Heart right ventricle (tissue), 16 donors: Measurements from ENCODE around the gene ROR2. TPM values are rescaled to one million over a fixed set of nuclear protein-coding genes. Genes with fewer than 3 reads are reported as not detected.
"Not testable (repeated sequence)": the region's sequence is repeated elsewhere in the genome, so short reads cannot be mapped to it uniquely, and the experiment has no call there.

Experiments
- ATAC-seq, 8 donors: fragments of 200-7000 bp; cut with Tn5 transposase; one replicate each; pipeline ENCODE4 v1.9.1; 2020; ENCODE audit warnings: mild to moderate bottlenecking in 8 of 8, moderate library complexity in 8 of 8, moderate number of reproducible peaks in 1 of 8
- DNase-seq, 2 donors: peaks; one replicate each; pipeline ENCODE4 v3.0.0-alpha.2; 2020
- H3K27ac ChIP-seq, 10 donors: fragments of 200-600 bp; sonication (generic) in 2 of 10; one replicate each; pipeline versions ENCODE4 v1.5.0 to v1.8.0; 2020 to 2022; ENCODE audit warnings: mild to moderate bottlenecking in 3 of 10
- H3K27me3 ChIP-seq, 7 donors: fragments of 200-600 bp; one replicate each; pipeline ENCODE4 v1.8.0; 2021 to 2022; ENCODE audit warnings: mild to moderate bottlenecking in 2 of 7
- H3K36me3 ChIP-seq, 9 donors: fragments of 200-600 bp; sonication (generic) in 1 of 9; one replicate each; pipeline versions ENCODE4 v1.5.0 to v1.8.0; 2020 to 2022; ENCODE audit warnings: mild to moderate bottlenecking in 2 of 9
- H3K4me1 ChIP-seq, 9 donors: fragments of 200-600 bp; sonication (generic) in 1 of 9; one replicate each; pipeline versions ENCODE4 v1.5.0 to v1.8.0; 2020 to 2022; ENCODE audit warnings: mild to moderate bottlenecking in 4 of 9
- H3K4me3 ChIP-seq, 10 donors: fragments of 200-600 bp; sonication (generic) in 2 of 10; one replicate each; pipeline versions ENCODE4 v1.5.0 to v1.8.0; 2020 to 2022; ENCODE audit warnings: mild to moderate bottlenecking in 7 of 10, moderate library complexity in 2 of 10
- H3K9me3 ChIP-seq, 11 donors: fragments of 200-600 bp in 10 of 11; sonication (generic) in 2 of 11; one replicate each; pipeline versions ENCODE4 v1.5.0 to v1.8.0; 2013 to 2022; ENCODE audit warnings: mild to moderate bottlenecking in 2 of 11, control low read depth in 1 of 11, moderate library complexity in 1 of 11
- CTCF ChIP-seq, 9 donors: fragments of 200-600 bp; sonication (generic) in 2 of 9; IDR thresholded peaks; one replicate each; pipeline versions ENCODE4 v1.5.0 to v1.8.0; 2021 to 2022; ENCODE audit warnings: antibody characterized with exemption in 9 of 9, mild to moderate bottlenecking in 5 of 9, moderate library complexity in 1 of 9
- WGBS, 2 donors: extraction: QIAGEN DNeasy Blood & Tissue Kit; methylation state at CpG; one replicate each; pipeline ENCODE4 v1.1.7; 2013; ENCODE audit warnings: inconsistent platforms in 1 of 2; 5-methylcytosine and 5-hydroxymethylcytosine counted together
- intact Hi-C, 10 donors: fragments of 100-400 bp; cut with DNase I; formaldehyde crosslinking; loops; one replicate each; pipeline versions ENCODE4 v1.11.1 to v1.14.2; 2022
- polyA plus RNA-seq, 2 donors: library from polyadenylated mRNA; stranded (reverse); fragments of 200-250 nt; gene quantifications; one replicate each; pipeline ENCODE4 v1.2.3, GENCODE V29; 2013
- total RNA-seq, 10 donors: library from RNA; stranded (reverse); fragmentation: NEBNext Ultra II Directional in 3 of 10; extraction: Animal tissue kit (Norgen Biotek cat#: 25700) in 3 of 10; gene quantifications; one replicate each; pipeline versions ENCODE4 v1.2.1 to v1.2.4, GENCODE V29; 2021 to 2023
- donor health status: Arrhythmogenic right ventricular cardiomyopathy.
- donor health status: ischemic (EF 13 %, LVEDD 7.1; RV severe dilation, severe dysfunction).
- donor health status: healthy with polysubstance abuse.
- donor health status: DM: no; HTN: yes; CAD: no.
- donor health status: DM: no; HTN: no; CAD: no.
- donor health status: ischemic (EF 25% LVEDD 6.9; RV normal size, moderate dysfunction).
- donor health status: ischemic (EF 25% LVEDD 5.7; RV mildly dilated, moderate dysfunction).
- donor health status: healthy.
- donor health status: DM: yes; HTN: yes; CAD: no.
- donor health status: Ischemic cardiomyopathy.
- donor health status: ischemic (EF 35%, LVEDD 5.7; RV mildly dilated, moderate dysfunction).
- donor health status: nonischemic (EF 11% LVEDD 7.7; RV severe dilation, severe dysfunction).
- donor health status: DM: yes; HTN: yes; CAD: no.
- donor health status: PGD.
- donor health status: ischemic (EF 29% LVEDD 5.4; RV normal size, mild dysfunction).
- donor health status: nonischemic (EF 23%, LVEDD 6.1; RV moderate dilation, normal function).

Gene ROR2
- total and polyA plus RNA-seq, 12 donors = 0.11 to 1.4 (median 0.47) TPM

- 79% methylated on average over 8 of the region's 8 CpGs for WGBS, 2 donors
- H3K9me3 ChIP-seq = no peaks in the 10 kb centered on the region
- intact Hi-C loops = no loop called here
- no peak overlapping the region for H3K4me3 ChIP-seq
- H3K4me1 ChIP-seq = peaks cover 0 to 2% (median 0%) of the 10 kb centered on the region in 9 donors
- DNase-seq (no peak), ATAC-seq (no peak)
- no peaks in the 10 kb centered on the region for H3K36me3 ChIP-seq
- H3K27me3 ChIP-seq = peaks cover 0 to 16% (median 4%) of the 10 kb centered on the region in 7 donors
- no peak for TF ChIP-seq CTCF (IDR thresholded peaks at IDR 0.05)
- H3K27ac ChIP-seq = no peak overlapping the region
These were observed 36.0 kb downstream of the ROR2 start for GRCh38 chr9:91913986-91914385.

- Histone ChIP-seq H3K4me1 (peaks cover 0 to 4% (median 0%) of the 10 kb centered on the region in 9 donors), H3K27me3 (peaks cover 0 to 13% (median 3%) of the 10 kb centered on the region in 7 donors), H3K4me3 (no peak overlapping the region), H3K27ac (no peak overlapping the region), H3K36me3 (no peaks in the 10 kb centered on the region), H3K9me3 (no peaks in the 10 kb centered on the region)
- WGBS, 2 donors = 76 to 82% methylated on average over 2 of the region's 2 CpGs
- no peak for TF ChIP-seq CTCF (IDR thresholded peaks at IDR 0.05)
- intact Hi-C loops = no loop called here
- ATAC-seq (no peak), DNase-seq (no peak)
These were observed 36.9 kb downstream of the ROR2 start for GRCh38 chr9:91913096-91913495.

GRCh38 chr9:91911657-91912056, 38.4 kb downstream of the ROR2 start:
- Histone ChIP-seq H3K4me3 (no peak overlapping the region), H3K27me3 (peaks cover 0 to 21% (median 6%) of the 10 kb centered on the region in 7 donors), H3K9me3 (no peaks in the 10 kb centered on the region), H3K4me1 (peaks cover 0 to 14% (median 0%) of the 10 kb centered on the region in 9 donors), H3K27ac (no peak overlapping the region), H3K36me3 (no peaks in the 10 kb centered on the region)
- 60 to 71% methylated on average over 2 of the region's 2 CpGs for WGBS, 2 donors
- no peak for TF ChIP-seq CTCF (IDR thresholded peaks at IDR 0.05)
- intact Hi-C loops = no loop called here
- DNase-seq (no peak), ATAC-seq (no peak)

GRCh38 chr9:91909256-91909655, 40.8 kb downstream of the ROR2 start:
- H3K27ac ChIP-seq, H3K36me3 ChIP-seq, H3K9me3 ChIP-seq, DNase-seq, H3K4me3 ChIP-seq, intact Hi-C loops, ATAC-seq: not testable (repeated sequence)
- H3K27me3 ChIP-seq = peaks cover 0 to 27% (median 5%) of the 10 kb centered on the region in 7 donors
- H3K4me1 ChIP-seq = peaks cover 0 to 33% (median 0%) of the 10 kb centered on the region in 9 donors
- 84 to 90% methylated on average over 3 of the region's 3 CpGs for WGBS, 2 donors

- DNase-seq (no peak), ATAC-seq (no peak)
- Histone ChIP-seq H3K27ac (no peak overlapping the region), H3K4me3 (no peak overlapping the region), H3K36me3 (no peaks in the 10 kb centered on the region), H3K27me3 (peaks cover 0 to 27% (median 5%) of the 10 kb centered on the region in 7 donors), H3K9me3 (no peaks in the 10 kb centered on the region), H3K4me1 (peaks cover 0 to 38% (median 0%) of the 10 kb centered on the region in 9 donors)
- intact Hi-C loops = no loop called here
- 63 to 73% methylated on average over 4 of the region's 4 CpGs for WGBS, 2 donors
- no peak for TF ChIP-seq CTCF (IDR thresholded peaks at IDR 0.05)
These were observed 41.3 kb downstream of the ROR2 start for GRCh38 chr9:91908746-91909145.
